ENCODE data around the gene ICAM2.

GRCh38 chr17:63966646-63967264 lies 53.7 kb downstream of the ICAM2 start:
- no peak for TF ChIP-seq POLR2A (IDR thresholded peaks at IDR 0.05)
- TF ChIP-seq, protein P1, sequence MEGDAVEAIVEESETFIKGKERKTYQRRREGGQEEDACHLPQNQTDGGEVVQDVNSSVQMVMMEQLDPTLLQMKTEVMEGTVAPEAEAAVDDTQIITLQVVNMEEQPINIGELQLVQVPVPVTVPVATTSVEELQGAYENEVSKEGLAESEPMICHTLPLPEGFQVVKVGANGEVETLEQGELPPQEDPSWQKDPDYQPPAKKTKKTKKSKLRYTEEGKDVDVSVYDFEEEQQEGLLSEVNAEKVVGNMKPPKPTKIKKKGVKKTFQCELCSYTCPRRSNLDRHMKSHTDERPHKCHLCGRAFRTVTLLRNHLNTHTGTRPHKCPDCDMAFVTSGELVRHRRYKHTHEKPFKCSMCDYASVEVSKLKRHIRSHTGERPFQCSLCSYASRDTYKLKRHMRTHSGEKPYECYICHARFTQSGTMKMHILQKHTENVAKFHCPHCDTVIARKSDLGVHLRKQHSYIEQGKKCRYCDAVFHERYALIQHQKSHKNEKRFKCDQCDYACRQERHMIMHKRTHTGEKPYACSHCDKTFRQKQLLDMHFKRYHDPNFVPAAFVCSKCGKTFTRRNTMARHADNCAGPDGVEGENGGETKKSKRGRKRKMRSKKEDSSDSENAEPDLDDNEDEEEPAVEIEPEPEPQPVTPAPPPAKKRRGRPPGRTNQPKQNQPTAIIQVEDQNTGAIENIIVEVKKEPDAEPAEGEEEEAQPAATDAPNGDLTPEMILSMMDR (IDR thresholded peaks at IDR 0.05), result no peak
- no peak for TF ChIP-seq EP300 (IDR thresholded peaks at IDR 0.05)

All from ovary (tissue), 3 donors.